Measurements from ENCODE around the gene LARP6.

- TF ChIP-seq CTCF (IDR thresholded peaks at IDR 0.05; ENCODE audit: low read depth, low read length, missing input control) (no peak), ZBTB33 (IDR thresholded peaks at IDR 0.05) (no peak), EGR1 (IDR thresholded peaks at IDR 0.05; ENCODE audit: low read depth in 2 of 2) (no peak), JUND (IDR thresholded peaks at IDR 0.05) (peak in 1 of 2 donors; percentile 15), YY1 (IDR thresholded peaks at IDR 0.05) (no peak), RAD21 (IDR thresholded peaks at IDR 0.05) (peak in 1 of 2 donors; percentile 30), SP1 (IDR thresholded peaks at IDR 0.05) (no peak), NR2F2 (IDR thresholded peaks at IDR 0.05) (no peak), RXRA (IDR thresholded peaks at IDR 0.05) (peak in 1 of 2 donors; percentile 53), REST (IDR thresholded peaks at IDR 0.05) (peak; percentile 24)
- TF ChIP-seq, protein P1, sequence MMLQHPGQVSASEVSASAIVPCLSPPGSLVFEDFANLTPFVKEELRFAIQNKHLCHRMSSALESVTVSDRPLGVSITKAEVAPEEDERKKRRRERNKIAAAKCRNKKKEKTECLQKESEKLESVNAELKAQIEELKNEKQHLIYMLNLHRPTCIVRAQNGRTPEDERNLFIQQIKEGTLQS (IDR thresholded peaks at IDR 0.05) = peak; percentile 79
- TF ChIP-seq, protein P2, sequence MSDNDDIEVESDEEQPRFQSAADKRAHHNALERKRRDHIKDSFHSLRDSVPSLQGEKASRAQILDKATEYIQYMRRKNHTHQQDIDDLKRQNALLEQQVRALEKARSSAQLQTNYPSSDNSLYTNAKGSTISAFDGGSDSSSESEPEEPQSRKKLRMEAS (IDR thresholded peaks at IDR 0.05) = peak; percentile 21
Observed at GRCh38 chr15:70826634-70827033, 27.3 kb downstream of the LARP6 start.
